GM12878 (cell line): Measurements from ENCODE around the gene CXADR. TPM values are rescaled to one million over a fixed set of nuclear protein-coding genes. Genes with fewer than 3 reads are reported as not detected.

Source experiments
- ATAC-seq: fragments of 200-7000 bp; cut with Tn5 transposase; 3 replicates; pipeline ENCODE4 v1.9.1; 2020; ENCODE audit warnings: mild to moderate bottlenecking, moderate library complexity
- BruUV-seq: library from RNA; stranded (reverse); fragments of 400-500 nt; replicated peaks from 2 replicates; lab custom pipeline; 2021; lab: Mats Ljungman, UMichigan
- CTCF ChIA-PET: fragments of 300-600 bp; sonication (Branson Sonifier 250); formaldehyde crosslinking; extraction: SDS; loops from one replicate; lab custom pipeline; 2021; ENCODE audit warnings: inconsistent platforms; lab: Yijun Ruan, JAX
- POLR2A ChIA-PET: fragments of 350-600 bp; formaldehyde crosslinking; extraction: SDS; loops from one replicate; lab custom pipeline; 2021; ENCODE audit warnings: inconsistent platforms; lab: Charles Lee
- RAD21 ChIA-PET: fragments of 300-600 bp; sonication (Branson Sonifier 250); formaldehyde crosslinking; loops from one replicate; lab custom pipeline; 2023; ENCODE audit warnings: antibody characterized with exemption; ENCODE audit not compliant: unreplicated experiment; lab: Charles Lee
- SMC1A ChIA-PET: fragments of 300-600 bp; sonication (Branson Sonifier 250); formaldehyde crosslinking; loops from one replicate; lab custom pipeline; 2023; ENCODE audit not compliant: unreplicated experiment, uncharacterized antibody; lab: Charles Lee
- DNase-seq: peaks from one replicate; pipeline ENCODE4 v3.0.0-alpha.2; 2011; ENCODE audit warnings: low read depth, low spot score
- FAIRE-seq: peaks from 3 replicates; lab custom pipeline; 2011; peaks lifted over from hg19 to GRCh38; lab: Jason Lieb, UNC
- H2AFZ ChIP-seq: 2 replicates; pipeline ENCODE4 v1.6.0; 2011; ENCODE audit warnings: low read depth, low read length, control low read depth; ENCODE audit not compliant: control insufficient read depth
- H3K27ac ChIP-seq: 2 replicates; pipeline ENCODE4 v1.5.1; 2011; ENCODE audit warnings: control low read depth; ENCODE audit not compliant: control insufficient read depth, insufficient read depth
- H3K27me3 ChIP-seq, 2 experiments: replicated peaks in 1 of 2; 2 replicates each; pipeline versions ENCODE4 v1.6.0 to v1.6.1; 2011; ENCODE audit warnings: low read length in 1 of 2; ENCODE audit not compliant: control insufficient read depth in 2 of 2, insufficient read depth in 2 of 2
- H3K36me3 ChIP-seq, 2 experiments: 2 replicates each; pipeline ENCODE4 v1.5.1; 2011; ENCODE audit warnings: low read length in 1 of 2; ENCODE audit not compliant: control insufficient read depth in 2 of 2, insufficient read depth in 2 of 2
- H3K4me1 ChIP-seq: 2 replicates; pipeline ENCODE4 v1.6.1; 2011; ENCODE audit warnings: mild to moderate bottlenecking, low read length, moderate library complexity, mixed read lengths; ENCODE audit not compliant: control insufficient read depth, insufficient read depth
- H3K4me2 ChIP-seq: 2 replicates; pipeline ENCODE4 v1.6.0; 2011; ENCODE audit warnings: control low read depth; ENCODE audit not compliant: control insufficient read depth, insufficient read depth
- H3K4me3 ChIP-seq: fragments of 200-600 bp; sonication (generic); 2 replicates; pipeline ENCODE4 v1.5.1; 2016
- H3K79me2 ChIP-seq: 2 replicates; pipeline ENCODE4 v1.6.0; 2011; ENCODE audit warnings: low read length; ENCODE audit not compliant: control insufficient read depth, insufficient read depth
- H3K9ac ChIP-seq: 2 replicates; pipeline ENCODE4 v1.8.0; 2011; ENCODE audit warnings: low read length, control low read depth, mixed read lengths; ENCODE audit not compliant: control insufficient read depth, insufficient read depth
- H3K9me3 ChIP-seq: replicated peaks from 3 replicates; pipeline ENCODE4 v1.5.1; 2011; ENCODE audit warnings: mild to moderate bottlenecking, low read length; ENCODE audit not compliant: control insufficient read depth, insufficient read depth
- H4K20me1 ChIP-seq: 2 replicates; pipeline ENCODE4 v1.6.0; 2011; ENCODE audit not compliant: control insufficient read depth, insufficient read depth
- EP300 ChIP-seq, 2 experiments: fragments of 150-350 bp in 1 of 2; IDR thresholded peaks; 2 replicates each; pipeline ENCODE4 v1.6.1; 2011 to 2012; ENCODE audit warnings: low read depth in 2 of 2, low read length in 2 of 2, borderline replicate concordance in 1 of 2, improper control_type of control experiment in 1 of 2, inconsistent platforms in 1 of 2; ENCODE audit not compliant: control insufficient read depth in 1 of 2
- NR2C1 ChIP-seq: fragments of 450-650 bp; IDR thresholded peaks from 2 replicates; pipeline ENCODE4 v1.6.1; 2017; ENCODE audit warnings: antibody characterized with exemption, mild to moderate bottlenecking, moderate library complexity
- RAD21 ChIP-seq: IDR thresholded peaks from 2 replicates; pipeline ENCODE4 v1.6.1; 2011; ENCODE audit warnings: mild to moderate bottlenecking, low read depth, low read length, moderate library complexity; ENCODE audit not compliant: insufficient read depth
- WGBS: methylation state at CpG from one replicate; pipeline ENCODE4 v1.1.6; 2016; ENCODE audit warnings: low lambda C conversion rate; ENCODE audit not compliant: insufficient replicate concordance, insufficient coverage; ENCODE audit errors: missing lambda C conversion rate; 5-methylcytosine and 5-hydroxymethylcytosine counted together
- in situ Hi-C: fragments of 300-500 bp; cut with MboI; formaldehyde crosslinking; loops from 9 replicates; pipeline ENCODE4 v1.14.3; 2018; ENCODE audit warnings: mixed read lengths
- intact Hi-C: fragments of 100-400 bp; cut with micrococcal nuclease; formaldehyde crosslinking; loops from one replicate; pipeline ENCODE4 v1.14.2; 2022; ENCODE audit not compliant: unreplicated experiment
- polyA plus RNA-seq, 11 experiments: library from polyadenylated mRNA; depleted of rRNA in 4 of 11; unstranded in 6 of 11; stranded (reverse) in 5 of 11; fragments of >200 nt; fragmentation: Nextera tagmentation in 4 of 11; fragmentation: Illumina TruSeq in 1 of 11; extraction: Ambion mirVana in 4 of 11; extraction: Trizol in 1 of 11; gene quantifications; 1 replicate in 1 of 11; 2 replicates in 10 of 11; pipeline versions ENCODE4 v1.2.1 to v1.2.3, GENCODE V29; 2011 to 2016; ENCODE audit warnings: inconsistent platforms in 2 of 11, missing spikeins in 2 of 11, low read depth in 1 of 11
- total RNA-seq, 4 experiments: library from RNA; depleted of rRNA in 3 of 4; stranded (reverse); fragments of >200 nt in 3 of 4; fragmentation: Illumina TruSeq in 1 of 4; extraction: Trizol in 1 of 4; gene quantifications; 2 replicates each; pipeline versions ENCODE4 v1.2.1 to v1.2.3, GENCODE V29; 2013 to 2021

The CXADR gene
- total and polyA plus RNA-seq, 10 of the 15 experiments (the other 5 are each of a cell fraction or from before 2014, with no cell fraction given), result 0.01 to 0.64 (median 0.13) TPM

DNA sequence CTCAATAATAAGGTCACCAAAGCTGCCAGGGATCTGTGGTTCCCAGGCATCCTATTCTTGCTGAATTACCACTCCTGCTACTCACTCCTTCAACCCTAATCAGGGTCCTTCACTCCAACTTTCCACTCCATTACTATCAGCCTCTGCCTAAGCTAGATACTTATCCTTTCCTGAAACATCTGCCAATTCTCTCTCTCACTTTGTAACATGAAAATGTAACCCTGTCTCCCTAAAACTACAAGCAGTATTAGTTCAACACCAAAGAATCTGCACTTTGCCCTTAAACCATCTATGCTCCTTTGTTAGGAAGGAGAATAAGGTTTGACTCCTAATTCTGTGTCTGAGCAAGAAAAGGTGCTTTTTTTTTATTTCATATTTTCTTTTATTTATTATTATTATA, 15.5 kb upstream of the CXADR start:
- no peak for FAIRE-seq
- intact Hi-C loops (no loop called here), in situ Hi-C loops (no loop called here)

DNA sequence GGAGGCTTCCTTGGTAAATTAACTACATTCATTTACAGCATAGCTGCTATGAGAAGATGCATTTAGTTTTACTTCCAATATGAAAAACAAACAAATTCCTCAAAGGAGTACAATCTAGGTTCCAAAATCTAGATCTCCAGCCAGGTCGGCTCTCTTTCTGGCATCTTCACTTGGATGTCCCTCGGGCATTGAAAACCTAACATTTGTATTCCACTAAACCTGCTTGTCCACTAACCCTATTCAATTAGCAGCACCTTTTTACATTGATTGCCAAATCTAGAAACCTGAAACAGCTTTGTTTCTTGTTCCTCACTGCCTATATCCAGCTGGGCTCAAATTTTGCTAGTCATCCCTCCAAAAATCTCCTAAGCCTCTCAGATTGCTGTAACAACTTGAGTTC, 14.3 kb upstream of the CXADR start:
- in situ Hi-C loops, result no loop called here
- WGBS, result 81% methylated on average over 2 of the region's 2 CpGs
- RAD21 ChIA-PET, result no interaction called here

More for the DNA sequence above, 15.5 kb upstream of the CXADR start:
- H3K4me1 ChIP-seq, result no peaks in the 10 kb centered on the region
- ATAC-seq, result no peak
- H3K27me3 ChIP-seq, result no peaks in the 10 kb centered on the region
- H4K20me1 ChIP-seq, result no peaks in the 10 kb centered on the region
- TF ChIP-seq NR2C1, result no peak
- ChIA-PET SMC1A (no interaction called here), CTCF (no interaction called here), POLR2A (no interaction called here), RAD21 (no interaction called here)
- H3K9me3 ChIP-seq, result no peaks in the 10 kb centered on the region
- H3K4me2 ChIP-seq, result no peak overlapping the region
- no peak overlapping the region for H3K4me3 ChIP-seq
- H3K27ac ChIP-seq, result no peak overlapping the region
- H3K36me3 ChIP-seq, result no peaks in the 10 kb centered on the region
- no TSS peak for BruUV-seq
- no peak for DNase-seq
- no peak overlapping the region for H2AFZ ChIP-seq
- H3K79me2 ChIP-seq, result no peaks in the 10 kb centered on the region
- H3K9ac ChIP-seq, result no peak overlapping the region

More for the DNA sequence above, 14.3 kb upstream of the CXADR start:
- no TSS peak for BruUV-seq
- FAIRE-seq, result no peak
- ChIA-PET SMC1A (interaction anchor here (0.6 kb wide), 1 partner anchor 87 kb away, joined by 3 read pairs; no protein-coding TSS in a partner anchor), POLR2A (no interaction called here), CTCF (no interaction called here)
- TF ChIP-seq RAD21 (no peak), EP300 (IDR thresholded peaks at IDR 0.05; ENCODE audit: borderline replicate concordance in 1 of 2, control insufficient read depth in 1 of 2, low read depth in 2 of 2, low read length in 2 of 2) (no peak)
- DNase-seq, result no peak
- Histone ChIP-seq H3K4me2 (no peak overlapping the region), H2AFZ (no peak overlapping the region), H4K20me1 (no peaks in the 10 kb centered on the region), H3K9ac (no peak overlapping the region), H3K36me3 (no peaks in the 10 kb centered on the region), H3K27me3 (no peaks in the 10 kb centered on the region), H3K9me3 (no peaks in the 10 kb centered on the region), H3K4me1 (no peaks in the 10 kb centered on the region), H3K27ac (no peak overlapping the region), H3K4me3 (no peak overlapping the region), H3K79me2 (no peaks in the 10 kb centered on the region)
- ATAC-seq, result no peak
- intact Hi-C loops, result no loop called here
